MM.1S (cell line): ENCODE data around the gene C1orf232.

Source experiments
- DNase-seq: peaks from one replicate; pipeline ENCODE4 v3.0.0-alpha.2; 2015
- H2AFZ ChIP-seq: fragments of 300-600 bp; sonication (generic); 2 replicates; pipeline ENCODE4 v1.6.0; 2016; ENCODE audit warnings: antibody characterized with exemption, low read length
- H3F3A ChIP-seq: fragments of 300-600 bp; sonication (generic); 2 replicates; pipeline ENCODE4 v1.6.1; 2016; ENCODE audit warnings: mild to moderate bottlenecking, antibody characterized with exemption, low read length, moderate library complexity, mixed read lengths; ENCODE audit not compliant: insufficient read depth
- H3K27ac ChIP-seq: fragments of 300-600 bp; sonication (generic); 2 replicates; pipeline ENCODE4 v1.5.1; 2016; ENCODE audit warnings: mild to moderate bottlenecking, low read length
- H3K27me3 ChIP-seq: fragments of 300-600 bp; sonication (generic); replicated peaks from 2 replicates; pipeline ENCODE4 v1.6.0; 2016; ENCODE audit warnings: low read length; ENCODE audit not compliant: insufficient read depth
- H3K36me3 ChIP-seq: fragments of 300-600 bp; sonication (generic); replicated peaks from 2 replicates; pipeline ENCODE4 v1.6.1; 2016; ENCODE audit warnings: mild to moderate bottlenecking, low read length, mixed read lengths; ENCODE audit not compliant: insufficient read depth
- H3K4me1 ChIP-seq: fragments of 300-600 bp; sonication (generic); 2 replicates; pipeline ENCODE4 v1.6.1; 2016; ENCODE audit warnings: low read length, mixed read lengths
- H3K4me2 ChIP-seq: fragments of 300-600 bp; sonication (generic); 2 replicates; pipeline ENCODE4 v1.6.0; 2016; ENCODE audit warnings: low read depth, low read length
- H3K4me3 ChIP-seq: fragments of 300-600 bp; sonication (generic); 2 replicates; pipeline ENCODE4 v1.5.1; 2016; ENCODE audit warnings: low read length, mixed read lengths
- H3K79me2 ChIP-seq: fragments of 300-600 bp; sonication (generic); 2 replicates; pipeline ENCODE4 v1.6.1; 2016; ENCODE audit warnings: mixed run types, low read length, mixed read lengths
- H3K9ac ChIP-seq: fragments of 300-600 bp; sonication (generic); 2 replicates; pipeline ENCODE4 v1.6.1; 2016; ENCODE audit warnings: low read length, mixed read lengths
- H3K9me2 ChIP-seq: fragments of 300-600 bp; sonication (generic); replicated peaks from 2 replicates; pipeline ENCODE4 v1.6.1; 2016; ENCODE audit warnings: mild to moderate bottlenecking, low read length, mixed read lengths; ENCODE audit not compliant: insufficient read depth
- H3K9me3 ChIP-seq: fragments of 300-600 bp; sonication (generic); replicated peaks from 2 replicates; pipeline ENCODE4 v1.6.1; 2016; ENCODE audit warnings: mild to moderate bottlenecking, low read length, mixed read lengths; ENCODE audit not compliant: insufficient read depth
- H4K20me1 ChIP-seq: fragments of 300-600 bp; sonication (generic); 2 replicates; pipeline ENCODE4 v1.6.1; 2016; ENCODE audit warnings: mild to moderate bottlenecking, low read length, moderate library complexity, mixed read lengths; ENCODE audit not compliant: insufficient read depth
- CTCF ChIP-seq: fragments of 300-600 bp; sonication (generic); IDR thresholded peaks from 2 replicates; pipeline ENCODE4 v1.5.1; 2016; ENCODE audit warnings: antibody characterized with exemption, low read length, mixed read lengths
- EZH2 ChIP-seq: fragments of 300-600 bp; sonication (generic); optimal IDR thresholded peaks from 2 replicates; pipeline ENCODE3; 2017; ENCODE audit warnings: low read depth, mild to moderate bottlenecking, antibody characterized with exemption, low read length, mixed read lengths
- EZH2phosphoT487 ChIP-seq: fragments of 300-600 bp; sonication (generic); IDR thresholded peaks from 2 replicates; pipeline ENCODE4 v1.6.1; 2018; ENCODE audit warnings: antibody characterized with exemption, low read length

C1orf232 gene

DNA sequence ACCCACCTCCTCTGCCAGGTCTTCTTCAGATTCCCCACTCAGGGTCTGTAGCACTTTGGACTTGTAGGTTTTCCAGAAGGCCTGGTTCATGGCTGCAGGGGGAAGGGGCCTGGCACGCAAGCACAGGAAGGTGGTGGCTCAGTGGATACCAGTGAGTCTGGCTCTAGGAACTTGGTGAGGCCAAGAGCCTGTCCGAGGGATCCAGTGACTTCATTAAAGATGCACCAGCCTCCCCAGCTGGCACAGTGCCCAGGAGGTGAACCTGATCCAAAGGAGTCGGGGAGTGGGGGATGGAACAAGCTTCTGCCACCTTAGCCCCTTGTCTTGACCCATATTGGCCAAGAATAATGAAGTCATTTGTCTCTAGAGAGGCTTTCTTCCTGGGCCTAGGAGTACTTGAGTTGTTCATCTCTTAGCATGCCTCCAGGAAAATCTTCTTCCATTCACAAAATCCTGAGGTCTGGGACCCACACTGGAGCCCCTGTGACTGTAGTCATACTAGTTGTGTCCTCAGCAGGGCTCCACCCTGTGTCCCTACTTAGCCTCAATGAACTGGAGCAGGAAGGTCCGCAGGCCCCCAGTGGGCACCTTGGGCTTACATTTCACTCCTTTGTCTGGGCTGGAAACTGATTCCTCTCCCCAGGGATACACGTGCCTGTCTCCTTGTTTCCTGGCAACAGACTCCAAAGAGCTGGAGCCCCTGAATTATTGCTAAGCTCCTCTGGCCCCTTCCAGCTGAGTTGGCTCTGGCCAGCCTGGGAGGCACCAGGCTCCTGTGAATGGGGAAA, at the start of gene C1orf232:
Gene C1orf232, minus strand, starts transcription at position 554 of the 788 bp plus-strand sequence. Its CDS starts 464 bp downstream, at position 90.
- Histone ChIP-seq H3K27ac (peak within 1 kb of the TSS; percentile 30; the same call in 1 of the 2 replicates), H4K20me1 (no peaks in the 10 kb centered on the region), H3K36me3 (no peaks in the 10 kb centered on the region), H3K27me3 (peaks cover 3% of the 10 kb centered on the region; the same call in 1 of the 2 replicates), H3K4me1 (peaks cover 6% of the 10 kb centered on the region; the same call in 1 of the 2 replicates), H3K9me2 (no peaks in the 10 kb centered on the region), H3K4me2 (peak within 1 kb of the TSS; percentile 94), H3F3A (no peaks in the 10 kb centered on the region), H3K79me2 (peaks cover 14% of the 10 kb centered on the region), H3K9me3 (no peaks in the 10 kb centered on the region), H3K4me3 (peak within 1 kb of the TSS; percentile 90), H3K9ac (peak within 1 kb of the TSS; percentile 90), H2AFZ (peak within 1 kb of the TSS; percentile 94)
- no peak for DNase-seq
- no peak for TF ChIP-seq EZH2phosphoT487
- no peak for TF ChIP-seq CTCF
- TF ChIP-seq EZH2: no peak

DNA sequence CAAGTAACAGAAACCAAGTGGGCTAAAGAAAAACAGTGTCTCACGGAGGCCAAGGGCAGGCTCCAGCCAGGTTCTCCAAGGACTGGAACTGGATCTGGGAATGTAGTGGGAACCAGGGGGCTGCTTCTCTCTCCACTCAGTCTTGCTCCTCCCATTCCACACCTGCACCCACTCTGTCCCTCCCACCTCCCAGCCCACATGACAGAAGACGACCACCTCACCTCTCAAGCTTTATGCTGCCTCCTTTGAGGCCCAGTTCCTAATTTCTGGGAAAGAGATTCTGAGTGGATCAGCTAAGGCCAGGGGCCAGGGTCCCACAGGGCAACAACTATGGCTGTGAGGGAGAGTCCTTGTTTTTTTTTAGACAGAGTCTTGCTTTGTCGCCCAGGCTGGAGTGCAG, 46.5 kb upstream of the C1orf232 start:
- H3K27me3 ChIP-seq: no peaks in the 10 kb centered on the region
- no peak overlapping the region for H3K27ac ChIP-seq
- TF ChIP-seq CTCF: no peak
- no peak for TF ChIP-seq EZH2
- no peak for TF ChIP-seq EZH2phosphoT487
- H3K4me1 ChIP-seq: no peaks in the 10 kb centered on the region
- no peak overlapping the region for H2AFZ ChIP-seq
- no peaks in the 10 kb centered on the region for H3F3A ChIP-seq
- no peaks in the 10 kb centered on the region for H3K36me3 ChIP-seq
- H3K4me2 ChIP-seq: no peak overlapping the region
- no peaks in the 10 kb centered on the region for H3K9me2 ChIP-seq
- no peaks in the 10 kb centered on the region for H3K9me3 ChIP-seq
- DNase-seq: no peak
- no peaks in the 10 kb centered on the region for H4K20me1 ChIP-seq
- H3K4me3 ChIP-seq: no peak overlapping the region
- H3K9ac ChIP-seq: no peak overlapping the region
- H3K79me2 ChIP-seq: no peaks in the 10 kb centered on the region

DNA sequence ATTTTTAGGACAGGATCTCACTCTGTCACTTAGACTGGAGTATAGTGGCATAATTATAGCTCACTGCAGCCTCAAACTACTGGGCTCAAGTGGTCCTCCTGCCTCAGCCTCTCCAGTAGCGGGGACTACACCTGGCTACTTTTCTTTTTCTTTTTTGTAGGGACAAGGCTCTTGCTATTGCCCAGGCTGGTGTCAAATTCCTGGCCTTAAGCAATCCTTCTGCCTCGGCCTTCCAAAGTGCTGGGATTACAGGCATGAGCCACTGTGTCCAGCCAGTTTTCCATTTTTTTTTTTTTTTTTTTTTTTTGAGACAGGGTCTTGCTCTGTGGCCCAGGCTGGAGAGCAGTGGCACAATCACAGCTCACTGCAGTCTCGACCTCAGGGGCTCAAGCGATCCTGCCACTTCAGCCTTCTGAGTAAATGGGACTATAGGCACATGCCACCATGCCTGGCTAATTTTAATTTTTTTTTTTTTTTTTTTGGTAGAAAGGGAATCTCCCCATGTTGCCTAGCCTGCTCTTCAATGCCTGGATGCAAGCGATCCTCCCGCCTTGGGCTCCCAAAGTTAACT, 44.7 kb upstream of the C1orf232 start:
- Histone ChIP-seq H3K9me2 (no peaks in the 10 kb centered on the region), H3K79me2 (no peaks in the 10 kb centered on the region), H3K9ac (no peak overlapping the region), H3K9me3 (no peaks in the 10 kb centered on the region), H3F3A (no peaks in the 10 kb centered on the region), H3K4me2 (no peak overlapping the region), H2AFZ (no peak overlapping the region), H3K27ac (no peak overlapping the region), H3K4me3 (no peak overlapping the region), H3K36me3 (no peaks in the 10 kb centered on the region), H4K20me1 (no peaks in the 10 kb centered on the region), H3K4me1 (no peaks in the 10 kb centered on the region), H3K27me3 (no peaks in the 10 kb centered on the region)
- DNase-seq: no peak
- TF ChIP-seq EZH2 (no peak), CTCF (no peak)
